K562 (cell line): ENCODE results near the gene SH3PXD2B. TPM values are rescaled to one million over a fixed set of nuclear protein-coding genes. Genes with fewer than 3 reads are reported as not detected.

ENCODE experiments used
- ATAC-seq: fragments of 200-7000 bp; cut with Tn5 transposase; 3 replicates; pipeline ENCODE4 v1.9.1; 2020; ENCODE audit warnings: moderate library complexity
- BruUV-seq: library from RNA; stranded (reverse); fragments of 400-500 nt; replicated peaks from 2 replicates; lab custom pipeline; 2021; lab: Mats Ljungman, UMichigan
- CTCF ChIA-PET: fragments of 300-600 bp; formaldehyde crosslinking; extraction: SDS; loops from one replicate; lab custom pipeline; 2021; ENCODE audit warnings: low intra/inter-chr PET ratio; lab: Yijun Ruan, JAX
- POLR2A ChIA-PET: fragments of 300-600, 350-650 bp; sonication (Branson Sonifier 250); formaldehyde crosslinking; extraction: SDS; loops from one replicate; lab custom pipeline; 2021; ENCODE audit warnings: antibody characterized with exemption, inconsistent platforms; lab: Yijun Ruan, JAX
- DNase-seq, 4 experiments: peaks; one replicate each; pipeline versions ENCODE4 v3.0.0 to v3.0.0-alpha.2; 2011 to 2018; ENCODE audit warnings: low spot score in 3 of 4, mixed read lengths in 3 of 4; ENCODE audit errors: extremely low read depth in 1 of 4
- FAIRE-seq: peaks from 2 replicates; lab custom pipeline; 2011; peaks lifted over from hg19 to GRCh38; lab: Jason Lieb, UNC
- H2AFZ ChIP-seq: 2 replicates; pipeline ENCODE4 v1.6.0; 2011; ENCODE audit warnings: low read depth, low read length, control low read depth, inconsistent platforms
- H3K27ac ChIP-seq: fragments of 200-600 bp; 3 replicates; pipeline ENCODE4 v1.8.0; 2011; ENCODE audit warnings: low read depth, mild to moderate bottlenecking, control low read depth, inconsistent platforms, low read length, moderate library complexity, mixed read lengths; ENCODE audit errors: extremely low read depth
- H3K27me3 ChIP-seq, 2 experiments: fragments of 300-600 bp in 1 of 2; 2 replicates in 1 of 2; 3 replicates in 1 of 2; pipeline versions ENCODE4 v1.6.0 to v1.8.0; 2011; ENCODE audit warnings: inconsistent platforms in 2 of 2, low read length in 2 of 2, mild to moderate bottlenecking in 1 of 2, mixed read lengths in 1 of 2, moderate library complexity in 1 of 2; ENCODE audit not compliant: control insufficient read depth in 2 of 2, insufficient read depth in 2 of 2
- H3K36me3 ChIP-seq: fragments of 300-600 bp; 3 replicates; pipeline ENCODE4 v1.8.0; 2011; ENCODE audit warnings: mild to moderate bottlenecking, low read length, inconsistent platforms; ENCODE audit not compliant: control insufficient read depth, insufficient read depth
- H3K4me1 ChIP-seq, 2 experiments: fragments of 200-600 bp in 1 of 2; replicated peaks in 1 of 2; 2 replicates in 1 of 2; 3 replicates in 1 of 2; pipeline versions ENCODE4 v1.5.1 to v1.8.0; 2011; ENCODE audit warnings: inconsistent platforms in 2 of 2, low read length in 2 of 2, mild to moderate bottlenecking in 1 of 2, mixed read lengths in 1 of 2, moderate library complexity in 1 of 2; ENCODE audit not compliant: control insufficient read depth in 2 of 2, insufficient read depth in 2 of 2
- H3K4me2 ChIP-seq: 2 replicates; pipeline ENCODE4 v1.6.1; 2011; ENCODE audit warnings: low read length, control low read depth, inconsistent platforms, mixed read lengths; ENCODE audit not compliant: insufficient read depth
- H3K4me3 ChIP-seq: fragments of 200-600 bp; sonication (generic), shearing (Covaris generic); 2 replicates; pipeline ENCODE4 v1.5.1; 2016; ENCODE audit warnings: control low read depth, inconsistent platforms
- H3K79me2 ChIP-seq: fragments of 200-600 bp; 3 replicates; pipeline ENCODE4 v1.8.0; 2011; ENCODE audit warnings: low read length, inconsistent platforms; ENCODE audit not compliant: control insufficient read depth, insufficient read depth
- H3K9ac ChIP-seq, 2 experiments: 2 replicates each; pipeline versions ENCODE4 v1.6.0 to v1.6.1; 2011; ENCODE audit warnings: low read depth in 2 of 2, low read length in 2 of 2, control low read depth in 1 of 2, inconsistent platforms in 1 of 2, mild to moderate bottlenecking in 1 of 2, mixed read lengths in 1 of 2; ENCODE audit not compliant: insufficient read depth in 1 of 2
- H3K9me1 ChIP-seq: one replicate; pipeline ENCODE4 v1.6.0; 2011; ENCODE audit warnings: inconsistent platforms, mild to moderate bottlenecking, low read length, moderate library complexity; ENCODE audit not compliant: control insufficient read depth, insufficient read depth
- H3K9me3 ChIP-seq: replicated peaks from 2 replicates; pipeline ENCODE4 v1.5.1; 2011; ENCODE audit warnings: low read depth, low read length, inconsistent platforms; ENCODE audit not compliant: control insufficient read depth, insufficient read depth
- H4K20me1 ChIP-seq: replicated peaks from 2 replicates; pipeline ENCODE4 v1.6.1; 2011; ENCODE audit warnings: low read length, inconsistent platforms, mixed read lengths; ENCODE audit not compliant: control insufficient read depth, insufficient read depth
- ADNP ChIP-seq: fragments of 200-800 bp; sonication (Bioruptor generic); IDR thresholded peaks from 2 replicates; pipeline ENCODE4 v1.6.1; 2016; ENCODE audit warnings: missing genetic modification characterization, missing compliant biosample characterization
- AFF4 ChIP-seq: sonication (generic); formaldehyde crosslinking; IDR thresholded peaks from 2 replicates; pipeline ENCODE4 v1.8.0; 2023; ENCODE audit warnings: mild to moderate bottlenecking, missing genetic modification reagents
- BMI1 ChIP-seq: fragments of 150-350 bp; IDR thresholded peaks from 2 replicates; pipeline ENCODE4 v1.6.1; 2014; ENCODE audit warnings: low read length
- CHD2 ChIP-seq: IDR thresholded peaks from 2 replicates; pipeline ENCODE4 v1.6.1; 2011; ENCODE audit warnings: low read depth, low read length
- GABPA ChIP-seq: fragments of 200-800 bp; sonication (Bioruptor generic); conservative IDR thresholded peaks from 2 replicates; pipeline ENCODE4 v1.6.1; 2016; ENCODE audit warnings: low read depth, missing genetic modification characterization, missing compliant biosample characterization
- KHSRP ChIP-seq: fragments of 450-650 bp; IDR thresholded peaks from 2 replicates; pipeline ENCODE4 v1.6.1; 2017
- MYC ChIP-seq, 2 experiments: fragments of 250-450 bp in 1 of 2; sonication (Bioruptor Pico) in 1 of 2; IDR thresholded peaks; 2 replicates each; pipeline versions ENCODE4 v1.5.1 to v1.6.1; 2012 to 2021; ENCODE audit warnings: low read depth in 2 of 2, borderline replicate concordance in 1 of 2, improper control_type of control experiment in 1 of 2, low read length in 1 of 2, mild to moderate bottlenecking in 1 of 2, moderate library complexity in 1 of 2
- NBN ChIP-seq: fragments of 450-650 bp; IDR thresholded peaks from 2 replicates; pipeline ENCODE4 v1.6.1; 2016; ENCODE audit warnings: low read depth, mild to moderate bottlenecking
- NCOA6 ChIP-seq: fragments of 450-650 bp; IDR thresholded peaks from 2 replicates; pipeline ENCODE4 v1.6.1; 2017; ENCODE audit warnings: mild to moderate bottlenecking
- RUNX1 ChIP-seq: sonication (generic); IDR thresholded peaks from 2 replicates; pipeline ENCODE4 v1.6.1; 2016; ENCODE audit warnings: antibody characterized with exemption, low read depth
- ZNF324 ChIP-seq: fragments of 250-450 bp; sonication (Bioruptor Pico); IDR thresholded peaks from 2 replicates; pipeline ENCODE4 v1.4.0; 2020; ENCODE audit warnings: mild to moderate bottlenecking
- ZZZ3 ChIP-seq: fragments of 450-650 bp; IDR thresholded peaks from 2 replicates; pipeline ENCODE4 v1.6.1; 2016; ENCODE audit warnings: antibody characterized with exemption, mild to moderate bottlenecking, moderate library complexity
- WGBS: fragments of 100-300 bp; shearing (Covaris generic); methylation state at CpG from one replicate; pipeline ENCODE4 v1.1.6; 2016; ENCODE audit warnings: low coverage, mixed read lengths; ENCODE audit not compliant: insufficient coverage; ENCODE audit errors: missing lambda C conversion rate; 5-methylcytosine and 5-hydroxymethylcytosine counted together
- in situ Hi-C: fragments of 300-500 bp; cut with MboI; formaldehyde crosslinking; loops from 4 replicates; pipeline ENCODE4 v1.15.0; 2018; ENCODE audit warnings: inconsistent platforms, mixed read lengths
- intact Hi-C: fragments of 100-400 bp; cut with micrococcal nuclease; formaldehyde crosslinking; loops from 2 replicates; pipeline ENCODE4 v1.14.2; 2022
- polyA plus RNA-seq, 8 experiments: library from polyadenylated mRNA; depleted of rRNA in 4 of 8; stranded (reverse) in 5 of 8; unstranded in 3 of 8; fragments of >200 nt; fragmentation: Nextera tagmentation in 2 of 8; fragmentation: Illumina TruSeq in 1 of 8; extraction: Ambion mirVana in 2 of 8; extraction: Trizol in 1 of 8; gene quantifications; 2 replicates each; pipeline versions ENCODE4 v1.2.1 to v1.2.3, GENCODE V29; 2011 to 2014; ENCODE audit warnings: inconsistent platforms in 1 of 8, missing spikeins in 1 of 8
- total RNA-seq, 7 experiments: library from RNA; depleted of rRNA in 6 of 7; stranded (reverse); fragments of >200 nt in 6 of 7; fragmentation: Illumina TruSeq in 2 of 7; extraction: Trizol in 2 of 7; gene quantifications; 2 replicates each; pipeline versions ENCODE4 v1.2.1 to v1.2.3, GENCODE V29; 2011 to 2021; ENCODE audit warnings: low replicate concordance in 1 of 7
- TF ChIP-seq, protein P1 (sequence below): sonication (generic); formaldehyde crosslinking; IDR thresholded peaks from 2 replicates; pipeline ENCODE4 v1.8.0; 2022; ENCODE audit warnings: mild to moderate bottlenecking, low read depth, missing genetic modification reagents

The SH3PXD2B gene
- total and polyA plus RNA-seq, 9 of the 15 experiments (the other 6 are each of a cell fraction or from before 2014, with no cell fraction given): 0.04 to 0.66 (median 0.19) TPM

- TF ChIP-seq CHD2: 0 out of 2 replicates have a peak, but pooled peaks have one; percentile 27
- peak; percentile 77 for TF ChIP-seq GABPA (tag)
These were observed 33.9 kb downstream of the SH3PXD2B start (continued) for GRCh38 chr5:172420235-172420939.

DNA sequence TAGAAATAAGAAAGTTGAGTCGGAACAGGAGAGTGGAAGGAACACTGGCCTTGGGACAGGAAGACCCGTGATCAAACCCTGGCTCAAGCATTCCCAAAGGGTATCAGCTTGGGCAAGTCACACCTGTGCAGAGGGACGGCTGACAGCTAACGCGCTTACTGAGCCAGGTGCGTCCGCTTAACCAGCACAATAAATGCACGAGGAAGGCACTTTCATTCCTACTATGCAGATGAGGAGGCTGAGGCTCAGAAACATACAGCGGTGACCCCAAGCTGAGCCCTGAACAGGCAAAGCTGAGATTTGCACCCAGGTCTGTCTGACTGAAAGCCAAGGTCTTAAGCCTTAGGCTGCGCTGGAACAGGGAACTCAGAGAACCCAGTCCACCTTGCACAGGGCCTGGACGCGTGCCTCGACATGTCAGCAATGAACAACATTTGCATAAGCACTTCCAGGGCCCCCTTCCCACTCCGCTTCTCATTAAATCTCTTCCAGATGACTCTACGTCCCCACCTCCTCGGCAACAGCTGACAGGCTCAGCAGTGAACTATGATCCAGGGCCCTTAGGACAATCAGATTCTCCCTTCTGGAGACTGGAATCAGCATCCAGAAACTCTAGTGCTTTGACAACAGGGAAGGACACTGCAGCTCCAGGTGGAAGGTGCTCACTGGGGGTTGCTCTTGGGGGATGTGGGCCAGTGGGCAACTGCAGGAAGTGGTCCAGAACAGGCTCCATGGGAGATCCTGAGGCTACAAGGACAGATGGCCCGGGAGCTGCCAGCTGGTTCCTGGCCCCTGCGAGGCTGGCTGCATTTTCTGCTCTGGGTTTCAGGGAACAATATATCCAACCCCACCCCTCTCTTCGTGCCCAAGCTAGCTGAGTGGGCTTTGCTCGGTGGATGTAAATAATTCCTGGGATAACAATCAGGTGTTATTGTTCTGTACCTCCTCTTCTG lies 35.2 kb downstream of the SH3PXD2B start:
- in situ Hi-C loops (no loop called here), intact Hi-C loops (no loop called here)
- Histone ChIP-seq H3K9ac (no peak overlapping the region), H4K20me1 (peaks cover 5% of the 10 kb centered on the region; the same call in 1 of the 2 replicates), H3K4me1 (no peaks in the 10 kb centered on the region; a peak in 1 of 5 replicates), H3K9me1 (no peaks in the 10 kb centered on the region), H3K4me2 (no peak overlapping the region), H2AFZ (no peak overlapping the region), H3K4me3 (no peak overlapping the region), H3K9me3 (no peaks in the 10 kb centered on the region), H3K36me3 (no peaks in the 10 kb centered on the region), H3K79me2 (no peaks in the 10 kb centered on the region), H3K27ac (no peak overlapping the region), H3K27me3 (peaks cover 4 to 56% of the 10 kb centered on the region in 2 experiments; a peak in 3 of 5 replicates)
- DNase-seq: no peak
- WGBS: 7% methylated on average over 19 of the region's 20 CpGs
- POLR2A ChIA-PET: interaction anchor here (0.6 kb wide), 1 partner anchor 245 kb away, joined by 3 read pairs; no protein-coding TSS in a partner anchor
- no peak for ATAC-seq
- FAIRE-seq: no peak
- no TSS peak for BruUV-seq
- CTCF ChIA-PET: no interaction called here
- TF ChIP-seq, protein P1, sequence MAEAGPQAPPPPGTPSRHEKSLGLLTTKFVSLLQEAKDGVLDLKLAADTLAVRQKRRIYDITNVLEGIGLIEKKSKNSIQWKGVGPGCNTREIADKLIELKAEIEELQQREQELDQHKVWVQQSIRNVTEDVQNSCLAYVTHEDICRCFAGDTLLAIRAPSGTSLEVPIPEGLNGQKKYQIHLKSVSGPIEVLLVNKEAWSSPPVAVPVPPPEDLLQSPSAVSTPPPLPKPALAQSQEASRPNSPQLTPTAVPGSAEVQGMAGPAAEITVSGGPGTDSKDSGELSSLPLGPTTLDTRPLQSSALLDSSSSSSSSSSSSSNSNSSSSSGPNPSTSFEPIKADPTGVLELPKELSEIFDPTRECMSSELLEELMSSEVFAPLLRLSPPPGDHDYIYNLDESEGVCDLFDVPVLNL (CRISPR knock-in tag): no peak
- no peak for TF ChIP-seq ZZZ3
- TF ChIP-seq NBN: no peak
- TF ChIP-seq RUNX1: no peak
- TF ChIP-seq ADNP: no peak
- no peak for TF ChIP-seq MYC (IDR thresholded peaks at IDR 0.05; ENCODE audit: low read depth, low read length)
- no peak for TF ChIP-seq MYC (CRISPR knock-in tag; IDR thresholded peaks at IDR 0.05; ENCODE audit: borderline replicate concordance, low read depth)
- TF ChIP-seq BMI1: no peak
- no peak for TF ChIP-seq ZNF324 (CRISPR knock-in tag)
- TF ChIP-seq KHSRP: no peak
- no peak for TF ChIP-seq AFF4 (CRISPR knock-in tag)
- no peak for TF ChIP-seq NCOA6
